Measurements from ENCODE around the gene SLC30A4. TPM values are rescaled to one million over a fixed set of nuclear protein-coding genes. Genes with fewer than 3 reads are reported as not detected.
A peak's percentile ranks its signal among the peaks of the same experiment; 100 is the strongest.

SLC30A4 gene
- total RNA-seq, 1 donor = 16.0 TPM

DNA sequence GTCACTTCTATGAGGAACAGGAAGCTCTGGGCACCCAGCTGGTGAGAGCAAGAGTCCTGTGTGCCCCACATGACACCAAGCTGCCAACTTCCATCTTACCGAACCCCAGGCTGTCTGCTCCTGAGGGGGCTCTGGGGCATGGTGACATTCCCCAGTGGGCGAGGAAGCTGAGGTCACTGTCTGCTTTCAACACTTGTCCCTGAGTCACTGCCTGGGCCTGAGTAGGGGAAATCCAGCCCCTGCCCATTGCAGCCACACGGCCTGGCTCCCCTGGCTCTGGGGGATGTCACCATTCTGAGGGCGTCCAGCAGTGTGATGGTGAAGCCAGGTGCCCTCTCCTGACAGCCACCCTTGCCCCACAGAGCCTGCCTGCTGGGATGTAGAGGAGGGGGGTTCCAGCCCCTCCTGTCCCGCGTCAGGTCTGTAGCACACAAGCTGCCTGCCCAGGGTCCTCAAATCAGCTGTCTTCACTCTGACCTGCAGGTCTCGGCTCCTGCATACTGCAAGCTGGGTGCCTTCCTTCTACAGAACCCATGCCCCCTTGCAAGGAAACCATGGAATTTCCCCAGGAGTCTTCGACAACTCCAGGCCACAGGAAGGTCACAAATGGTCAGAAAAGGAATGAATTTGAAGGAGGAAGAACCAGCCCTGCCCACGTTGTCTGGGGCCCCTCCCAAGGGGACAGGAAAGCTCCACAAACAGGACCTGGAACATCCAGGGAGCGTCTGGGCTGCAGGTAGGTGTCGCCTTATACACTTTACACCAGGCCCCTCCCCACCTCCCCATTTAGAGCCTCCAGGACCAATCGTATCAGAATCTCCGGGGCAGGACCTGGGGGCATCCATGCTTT, 74.3 kb downstream of the SLC30A4 start:
- no peak overlapping the region for H3K4me3 ChIP-seq (ENCODE audit: low read depth, low read length)
- peak; percentile 40 for DNase-seq (ENCODE audit: low read depth)
- TF ChIP-seq, protein P1, sequence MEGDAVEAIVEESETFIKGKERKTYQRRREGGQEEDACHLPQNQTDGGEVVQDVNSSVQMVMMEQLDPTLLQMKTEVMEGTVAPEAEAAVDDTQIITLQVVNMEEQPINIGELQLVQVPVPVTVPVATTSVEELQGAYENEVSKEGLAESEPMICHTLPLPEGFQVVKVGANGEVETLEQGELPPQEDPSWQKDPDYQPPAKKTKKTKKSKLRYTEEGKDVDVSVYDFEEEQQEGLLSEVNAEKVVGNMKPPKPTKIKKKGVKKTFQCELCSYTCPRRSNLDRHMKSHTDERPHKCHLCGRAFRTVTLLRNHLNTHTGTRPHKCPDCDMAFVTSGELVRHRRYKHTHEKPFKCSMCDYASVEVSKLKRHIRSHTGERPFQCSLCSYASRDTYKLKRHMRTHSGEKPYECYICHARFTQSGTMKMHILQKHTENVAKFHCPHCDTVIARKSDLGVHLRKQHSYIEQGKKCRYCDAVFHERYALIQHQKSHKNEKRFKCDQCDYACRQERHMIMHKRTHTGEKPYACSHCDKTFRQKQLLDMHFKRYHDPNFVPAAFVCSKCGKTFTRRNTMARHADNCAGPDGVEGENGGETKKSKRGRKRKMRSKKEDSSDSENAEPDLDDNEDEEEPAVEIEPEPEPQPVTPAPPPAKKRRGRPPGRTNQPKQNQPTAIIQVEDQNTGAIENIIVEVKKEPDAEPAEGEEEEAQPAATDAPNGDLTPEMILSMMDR (IDR thresholded peaks at IDR 0.05; ENCODE audit: insufficient read depth, low read depth, low read length) = no peak

DNA sequence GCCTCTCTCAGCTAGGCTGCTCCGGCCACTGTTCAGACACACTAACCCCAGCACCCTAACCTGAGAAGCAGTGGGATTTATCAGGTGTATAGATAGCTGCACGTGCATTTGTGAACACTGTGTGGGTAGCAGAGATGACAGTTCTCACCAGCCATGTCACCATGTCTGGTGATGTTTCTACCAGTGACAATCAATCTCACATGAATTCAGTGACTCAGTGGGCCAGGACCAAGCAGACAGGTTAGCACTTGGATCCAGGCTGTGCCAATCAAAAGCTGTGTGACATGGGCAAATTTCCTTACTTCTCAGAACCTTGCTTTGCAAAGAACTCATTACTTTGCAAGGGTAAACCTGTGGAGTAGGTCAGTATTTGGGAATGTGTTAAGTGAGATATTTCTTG, 78.9 kb downstream of the SLC30A4 start:
- DNase-seq (ENCODE audit: low read depth) = no peak
- TF ChIP-seq, protein P1 (IDR thresholded peaks at IDR 0.05; ENCODE audit: insufficient read depth, low read depth, low read length) = no peak
- H3K4me3 ChIP-seq (ENCODE audit: low read depth, low read length) = no peak overlapping the region

DNA sequence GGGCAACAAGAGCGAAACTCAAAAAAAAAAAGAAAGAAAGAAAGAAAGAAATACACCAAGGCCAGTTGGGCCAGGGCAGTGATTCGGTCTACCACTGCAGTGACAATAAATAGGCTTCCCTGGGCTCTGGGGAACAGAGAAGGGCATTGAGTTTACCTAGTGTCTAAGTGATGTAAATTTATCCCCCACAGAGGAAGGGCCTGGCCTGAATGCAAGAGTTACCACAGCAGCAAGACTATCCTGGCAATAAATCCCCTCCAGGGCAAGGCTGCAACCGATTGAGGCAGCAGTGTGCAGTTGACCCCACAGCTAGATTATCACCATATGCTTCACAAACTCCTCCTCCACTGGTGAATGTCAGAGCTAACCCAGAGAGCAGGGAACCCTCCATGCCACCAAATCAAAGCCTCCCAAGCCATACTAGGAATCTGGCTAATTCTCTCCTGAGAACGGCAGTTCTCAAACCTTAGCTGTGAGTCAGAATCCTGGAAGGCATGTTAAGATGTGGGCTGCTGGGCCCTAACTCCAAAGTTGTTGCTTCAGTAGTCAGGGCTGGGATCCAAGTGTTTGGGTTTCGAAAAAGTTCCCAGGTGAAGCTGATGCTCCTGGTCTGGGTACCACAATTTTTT, 79.9 kb downstream of the SLC30A4 start:
- DNase-seq (ENCODE audit: low read depth) = peak; percentile 54
- TF ChIP-seq, protein P1 (IDR thresholded peaks at IDR 0.05; ENCODE audit: insufficient read depth, low read depth, low read length) = no peak
- no peak overlapping the region for H3K4me3 ChIP-seq (ENCODE audit: low read depth, low read length)

DNA sequence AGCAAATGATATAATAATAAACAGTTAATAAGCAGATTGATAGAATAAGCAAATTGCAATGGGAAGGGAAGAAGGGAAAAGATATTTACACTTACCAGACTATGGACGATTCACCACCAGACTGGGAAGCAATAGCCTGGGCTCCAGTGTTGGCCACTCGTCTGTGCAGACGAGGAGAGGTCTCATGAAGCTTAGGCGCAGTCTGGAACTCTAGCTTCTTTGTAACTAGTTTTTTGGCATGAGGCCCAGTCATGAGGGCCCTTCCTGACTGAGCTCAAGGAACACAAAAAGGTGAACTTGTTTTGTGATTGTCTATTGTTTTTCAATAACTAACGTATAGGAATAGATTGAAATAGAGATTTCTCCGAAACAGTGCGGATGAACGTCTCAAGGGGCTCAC, 80.9 kb downstream of the SLC30A4 start:
- H3K4me3 ChIP-seq (ENCODE audit: low read depth, low read length) = no peak overlapping the region
- DNase-seq (ENCODE audit: low read depth) = no peak
- TF ChIP-seq, protein P1 (IDR thresholded peaks at IDR 0.05; ENCODE audit: insufficient read depth, low read depth, low read length) = no peak

DNA sequence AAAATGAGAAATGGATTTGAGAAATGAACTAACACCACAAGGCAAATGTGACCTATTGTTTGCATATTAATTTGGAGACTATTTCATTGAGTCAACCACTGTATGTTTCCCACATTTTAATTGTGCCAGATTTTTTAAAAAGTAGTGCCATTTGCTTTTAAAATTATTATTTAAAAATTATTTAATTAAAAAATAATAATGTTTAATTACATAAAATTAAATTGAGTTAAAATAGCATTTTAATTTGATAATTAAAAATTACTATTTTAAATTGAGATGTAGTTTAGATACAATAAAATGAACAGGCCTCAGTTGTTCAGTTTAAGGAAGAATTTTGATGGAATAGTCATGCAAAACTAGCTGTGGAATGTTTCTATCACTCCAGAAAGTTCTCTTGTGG, 81.5 kb downstream of the SLC30A4 start:
- H3K4me3 ChIP-seq (ENCODE audit: low read depth, low read length) = no peak overlapping the region
- no peak for DNase-seq (ENCODE audit: low read depth)
- TF ChIP-seq, protein P1 (IDR thresholded peaks at IDR 0.05; ENCODE audit: insufficient read depth, low read depth, low read length) = no peak

DNA sequence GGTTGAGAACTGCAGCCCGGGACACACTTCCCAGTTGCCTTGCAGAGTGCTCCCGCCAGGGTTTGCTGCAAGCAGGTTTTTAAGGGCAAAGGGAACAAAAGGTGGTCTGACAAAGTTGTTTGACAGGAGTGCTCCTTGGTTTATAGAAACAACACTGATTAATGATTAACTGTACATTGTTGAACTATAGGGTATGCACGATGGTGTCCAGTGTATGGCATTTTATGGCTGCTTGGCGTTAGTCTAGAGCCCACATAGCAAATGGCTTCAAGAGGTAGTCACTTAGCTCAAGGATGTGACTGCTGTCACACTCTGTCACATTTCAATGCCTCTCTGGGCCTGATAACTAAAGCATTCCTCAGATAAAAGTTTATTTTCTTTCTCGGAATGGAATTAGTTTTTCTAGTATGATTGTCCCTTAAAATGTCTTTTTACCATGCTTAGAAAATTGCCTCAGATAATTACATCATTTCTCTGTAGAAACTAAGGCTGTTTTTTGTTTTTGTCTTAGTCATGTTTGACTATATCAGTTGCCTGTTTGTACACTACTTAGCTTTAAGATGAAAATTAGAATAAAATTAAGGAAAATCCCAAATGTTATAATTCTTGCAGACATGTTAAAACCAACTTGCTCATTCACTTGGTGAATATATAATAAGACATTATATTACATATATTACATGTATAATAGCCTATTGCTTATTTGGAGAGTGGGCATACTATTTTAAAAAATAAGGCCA, 82.9 kb downstream of the SLC30A4 start:
- TF ChIP-seq, protein P1 (IDR thresholded peaks at IDR 0.05; ENCODE audit: insufficient read depth, low read depth, low read length) = no peak
- DNase-seq (ENCODE audit: low read depth) = no peak
- no peak overlapping the region for H3K4me3 ChIP-seq (ENCODE audit: low read depth, low read length)
